Panc1 (cell line): ENCODE results near the gene UAP1L1.

Experiments
- POLR2AphosphoS5 ChIP-seq: IDR thresholded peaks from 2 replicates; pipeline ENCODE4 v1.6.1; 2012; ENCODE audit warnings: mild to moderate bottlenecking, low read depth, low read length, moderate library complexity
- TF ChIP-seq, protein P1 (sequence below), 2 experiments: IDR thresholded peaks; 2 replicates each; pipeline ENCODE4 v1.6.1; 2011 to 2012; ENCODE audit warnings: low read depth in 2 of 2, control low read depth in 1 of 2, low read length in 1 of 2, mild to moderate bottlenecking in 1 of 2, moderate library complexity in 1 of 2; ENCODE audit not compliant: insufficient read depth in 1 of 2

DNA sequence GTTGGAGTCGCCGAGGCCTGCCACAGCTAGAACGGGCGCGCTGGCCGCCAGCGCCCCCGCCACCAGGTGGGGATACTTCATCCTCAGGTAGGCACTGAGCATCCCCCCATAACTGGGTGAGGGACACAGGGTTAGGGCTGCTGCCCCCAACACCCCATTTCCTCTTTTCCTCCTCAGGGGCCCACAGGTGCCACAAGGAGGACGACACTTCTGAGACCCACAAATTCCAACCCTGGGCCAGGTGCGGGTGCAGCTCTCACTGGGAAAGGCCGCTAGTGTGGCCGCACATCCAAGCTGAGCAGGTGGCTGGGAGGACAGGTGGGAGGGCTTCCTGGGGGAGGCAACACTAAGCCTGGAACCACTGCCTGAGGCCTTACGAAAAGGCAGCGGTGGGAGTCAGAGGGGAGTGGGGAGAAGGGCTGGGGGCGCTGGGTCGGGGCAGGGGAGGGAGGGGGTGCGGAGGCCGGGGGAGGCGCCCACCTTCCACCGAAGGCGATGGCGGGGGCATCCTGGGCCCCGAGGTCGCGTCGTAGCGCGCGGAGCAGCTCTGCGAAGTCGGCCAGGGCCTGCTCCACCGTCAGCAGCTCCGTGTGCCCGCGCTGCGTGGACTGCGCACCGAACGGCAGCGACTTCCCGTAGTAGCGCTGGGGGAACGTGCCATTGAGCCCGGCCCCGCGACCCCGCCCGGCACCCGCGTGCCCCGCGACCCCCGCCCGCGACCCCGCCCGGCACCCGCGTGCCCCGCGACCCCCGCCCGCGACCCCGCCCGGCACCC, 36.3 kb downstream of the UAP1L1 start:
- TF ChIP-seq POLR2AphosphoS5 = no peak
- TF ChIP-seq, protein P1, sequence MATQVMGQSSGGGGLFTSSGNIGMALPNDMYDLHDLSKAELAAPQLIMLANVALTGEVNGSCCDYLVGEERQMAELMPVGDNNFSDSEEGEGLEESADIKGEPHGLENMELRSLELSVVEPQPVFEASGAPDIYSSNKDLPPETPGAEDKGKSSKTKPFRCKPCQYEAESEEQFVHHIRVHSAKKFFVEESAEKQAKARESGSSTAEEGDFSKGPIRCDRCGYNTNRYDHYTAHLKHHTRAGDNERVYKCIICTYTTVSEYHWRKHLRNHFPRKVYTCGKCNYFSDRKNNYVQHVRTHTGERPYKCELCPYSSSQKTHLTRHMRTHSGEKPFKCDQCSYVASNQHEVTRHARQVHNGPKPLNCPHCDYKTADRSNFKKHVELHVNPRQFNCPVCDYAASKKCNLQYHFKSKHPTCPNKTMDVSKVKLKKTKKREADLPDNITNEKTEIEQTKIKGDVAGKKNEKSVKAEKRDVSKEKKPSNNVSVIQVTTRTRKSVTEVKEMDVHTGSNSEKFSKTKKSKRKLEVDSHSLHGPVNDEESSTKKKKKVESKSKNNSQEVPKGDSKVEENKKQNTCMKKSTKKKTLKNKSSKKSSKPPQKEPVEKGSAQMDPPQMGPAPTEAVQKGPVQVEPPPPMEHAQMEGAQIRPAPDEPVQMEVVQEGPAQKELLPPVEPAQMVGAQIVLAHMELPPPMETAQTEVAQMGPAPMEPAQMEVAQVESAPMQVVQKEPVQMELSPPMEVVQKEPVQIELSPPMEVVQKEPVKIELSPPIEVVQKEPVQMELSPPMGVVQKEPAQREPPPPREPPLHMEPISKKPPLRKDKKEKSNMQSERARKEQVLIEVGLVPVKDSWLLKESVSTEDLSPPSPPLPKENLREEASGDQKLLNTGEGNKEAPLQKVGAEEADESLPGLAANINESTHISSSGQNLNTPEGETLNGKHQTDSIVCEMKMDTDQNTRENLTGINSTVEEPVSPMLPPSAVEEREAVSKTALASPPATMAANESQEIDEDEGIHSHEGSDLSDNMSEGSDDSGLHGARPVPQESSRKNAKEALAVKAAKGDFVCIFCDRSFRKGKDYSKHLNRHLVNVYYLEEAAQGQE (IDR thresholded peaks at IDR 0.05; ENCODE audit: insufficient read depth in 1 of 2, low read depth in 2 of 2, low read length in 1 of 2) = no peak
